OCI-LY1 (cell line): ENCODE measurements around the gene PSME1.

ENCODE experiments used
- EZH2 ChIP-seq: fragments of 200-600 bp; sonication (generic), shearing (Covaris generic); IDR thresholded peaks from 2 replicates; pipeline ENCODE4 v1.8.0; 2017; ENCODE audit warnings: borderline replicate concordance, mixed run types, mild to moderate bottlenecking, antibody characterized with exemption, low read length, moderate library complexity, mixed read lengths
- TF ChIP-seq, protein P1 (sequence below): fragments of 200-600 bp; sonication (generic), shearing (Covaris generic); IDR thresholded peaks from 2 replicates; pipeline ENCODE4 v1.5.1; 2017; ENCODE audit warnings: mild to moderate bottlenecking, antibody characterized with exemption, low read length, moderate library complexity, mixed read lengths

DNA sequence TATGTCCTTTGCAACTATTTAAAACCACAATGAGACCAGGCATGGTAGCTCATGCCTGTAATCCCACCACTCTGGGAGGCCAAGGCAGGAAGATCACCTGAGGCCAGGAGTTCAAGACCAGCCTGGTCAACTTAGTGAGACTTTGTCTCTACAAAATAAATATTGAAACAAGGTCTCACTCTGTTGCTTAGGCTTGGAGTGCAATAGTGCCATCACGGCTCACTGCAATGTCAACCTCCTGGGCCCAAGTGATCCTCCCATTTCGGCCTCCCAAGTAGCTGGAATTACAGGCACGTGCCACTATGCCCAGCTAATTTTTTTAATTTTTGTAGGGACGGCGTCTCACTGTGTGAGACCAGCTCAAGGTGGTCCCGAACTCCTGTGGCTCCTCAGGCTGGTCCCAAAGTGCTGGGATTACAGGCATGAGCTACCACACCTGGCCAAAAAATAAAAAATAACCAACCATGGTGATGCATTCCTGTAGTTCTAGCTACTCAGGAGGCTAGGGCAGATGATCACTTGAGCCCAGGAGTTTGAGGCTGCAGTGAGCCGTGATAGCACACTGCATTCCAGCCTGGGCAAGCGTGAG, 6.5 kb upstream of the PSME1 start:
- no peak for TF ChIP-seq EZH2
- TF ChIP-seq, protein P1, sequence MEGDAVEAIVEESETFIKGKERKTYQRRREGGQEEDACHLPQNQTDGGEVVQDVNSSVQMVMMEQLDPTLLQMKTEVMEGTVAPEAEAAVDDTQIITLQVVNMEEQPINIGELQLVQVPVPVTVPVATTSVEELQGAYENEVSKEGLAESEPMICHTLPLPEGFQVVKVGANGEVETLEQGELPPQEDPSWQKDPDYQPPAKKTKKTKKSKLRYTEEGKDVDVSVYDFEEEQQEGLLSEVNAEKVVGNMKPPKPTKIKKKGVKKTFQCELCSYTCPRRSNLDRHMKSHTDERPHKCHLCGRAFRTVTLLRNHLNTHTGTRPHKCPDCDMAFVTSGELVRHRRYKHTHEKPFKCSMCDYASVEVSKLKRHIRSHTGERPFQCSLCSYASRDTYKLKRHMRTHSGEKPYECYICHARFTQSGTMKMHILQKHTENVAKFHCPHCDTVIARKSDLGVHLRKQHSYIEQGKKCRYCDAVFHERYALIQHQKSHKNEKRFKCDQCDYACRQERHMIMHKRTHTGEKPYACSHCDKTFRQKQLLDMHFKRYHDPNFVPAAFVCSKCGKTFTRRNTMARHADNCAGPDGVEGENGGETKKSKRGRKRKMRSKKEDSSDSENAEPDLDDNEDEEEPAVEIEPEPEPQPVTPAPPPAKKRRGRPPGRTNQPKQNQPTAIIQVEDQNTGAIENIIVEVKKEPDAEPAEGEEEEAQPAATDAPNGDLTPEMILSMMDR: no peak
